Prostate gland (tissue), 2 donors: ENCODE data around the gene TMEM218. TPM values are rescaled to one million over a fixed set of nuclear protein-coding genes. Genes with fewer than 3 reads are reported as not detected.

Experiments used
- DNase-seq: peaks from one replicate; pipeline ENCODE4 v3.0.0-alpha.2; 2019; ENCODE audit warnings: low spot score
- H3K27ac ChIP-seq, 2 donors: fragments of 200-600 bp; sonication (generic); 2 replicates each; pipeline ENCODE4 v1.5.1; 2017 to 2019
- H3K27me3 ChIP-seq: fragments of 200-600 bp; sonication (generic); replicated peaks from 2 replicates; pipeline ENCODE4 v1.5.1; 2019; ENCODE audit not compliant: insufficient read depth
- H3K36me3 ChIP-seq, 2 donors: fragments of 200-600 bp; sonication (generic); 1 replicate in 1 of 2; 2 replicates in 1 of 2; pipeline versions ENCODE4 v1.5.1 to v1.8.1; 2017 to 2019
- H3K4me1 ChIP-seq: fragments of 200-600 bp; sonication (generic); replicated peaks from 2 replicates; pipeline ENCODE4 v1.5.1; 2019
- H3K4me3 ChIP-seq, 2 donors: fragments of 200-600 bp; sonication (generic); 2 replicates each; pipeline ENCODE4 v1.5.1; 2017 to 2019
- H3K9me3 ChIP-seq: fragments of 200-600 bp; sonication (generic); 2 replicates; pipeline ENCODE4 v1.5.1; 2017
- POLR2A ChIP-seq: fragments of 450-650 bp; IDR thresholded peaks from one replicate; pipeline ENCODE4 v1.6.1; 2016; ENCODE audit warnings: antibody characterized with exemption, mild to moderate bottlenecking
- POLR2AphosphoS5 ChIP-seq: sonication (generic); formaldehyde crosslinking; IDR thresholded peaks from one replicate; pipeline ENCODE4 v1.6.1; 2017; ENCODE audit warnings: antibody characterized with exemption
- WGBS: methylation state at CpG from one replicate; pipeline ENCODE4 v1.1.5; 2018; 5-methylcytosine and 5-hydroxymethylcytosine counted together
- intact Hi-C: fragments of 100-400 bp; cut with DNase I; formaldehyde crosslinking; loops from one replicate; pipeline ENCODE4 v1.14.2; 2022
- total RNA-seq, 2 donors: library from RNA; depleted of rRNA; stranded (reverse); fragments of >200 nt; gene quantifications; one replicate each; pipeline ENCODE4 v1.1.0, GENCODE V29; 2016
- TF ChIP-seq, protein P1 (sequence below), 4 experiments: fragments of 200-600 bp in 2 of 4; fragments of 450-650 bp in 2 of 4; sonication (generic) in 2 of 4; IDR thresholded peaks; 1 replicate in 3 of 4; 2 replicates in 1 of 4; pipeline ENCODE4 v1.5.1; 2016 to 2019; ENCODE audit warnings: antibody characterized with exemption in 4 of 4, mild to moderate bottlenecking in 2 of 4, moderate library complexity in 2 of 4

Gene TMEM218
- total RNA-seq, 2 donors from 2014 or later = 17.7 to 33.5 TPM

DNA sequence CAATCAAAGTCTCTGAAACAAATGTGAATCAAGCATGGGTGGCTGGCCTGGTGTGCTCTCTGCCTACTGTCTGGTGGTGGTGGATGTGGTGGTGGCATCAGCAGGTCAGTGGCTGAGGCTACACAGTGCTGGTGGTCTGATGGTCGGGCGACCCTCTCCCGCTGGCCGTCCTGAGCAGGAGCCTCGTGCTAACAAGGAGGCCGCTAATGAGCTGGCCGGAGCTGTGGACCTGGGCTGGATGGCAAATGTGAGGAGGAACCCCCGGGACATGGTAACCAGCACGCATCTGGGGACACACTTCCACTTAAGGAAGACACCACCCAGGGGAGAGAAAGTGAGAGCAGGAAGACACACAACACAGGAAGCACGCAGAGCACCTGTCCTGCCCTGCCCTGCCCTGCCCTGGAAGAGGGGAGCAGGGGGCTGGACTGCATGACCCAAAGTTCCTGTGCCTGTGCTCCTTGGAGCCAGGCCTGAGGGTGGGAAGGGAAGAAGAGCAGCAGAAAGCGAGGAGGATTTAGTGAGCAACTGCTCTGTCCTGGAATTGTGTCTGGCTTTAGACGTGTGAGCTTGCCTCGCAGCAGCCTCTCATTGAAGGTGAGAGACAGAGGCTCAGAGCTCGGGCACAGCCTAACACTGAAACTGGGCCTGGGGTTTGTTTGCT is 24.7 kb downstream of the TMEM218 start:
- Histone ChIP-seq H3K9me3 (no peaks in the 10 kb centered on the region), H3K27ac (no peak overlapping the region), H3K4me3 (no peak overlapping the region), H3K4me1 (no peaks in the 10 kb centered on the region), H3K27me3 (no peaks in the 10 kb centered on the region), H3K36me3 (no peaks in the 10 kb centered on the region)
- 82% methylated on average over 14 of the region's 14 CpGs for WGBS
- no peak for DNase-seq
- TF ChIP-seq, protein P1, sequence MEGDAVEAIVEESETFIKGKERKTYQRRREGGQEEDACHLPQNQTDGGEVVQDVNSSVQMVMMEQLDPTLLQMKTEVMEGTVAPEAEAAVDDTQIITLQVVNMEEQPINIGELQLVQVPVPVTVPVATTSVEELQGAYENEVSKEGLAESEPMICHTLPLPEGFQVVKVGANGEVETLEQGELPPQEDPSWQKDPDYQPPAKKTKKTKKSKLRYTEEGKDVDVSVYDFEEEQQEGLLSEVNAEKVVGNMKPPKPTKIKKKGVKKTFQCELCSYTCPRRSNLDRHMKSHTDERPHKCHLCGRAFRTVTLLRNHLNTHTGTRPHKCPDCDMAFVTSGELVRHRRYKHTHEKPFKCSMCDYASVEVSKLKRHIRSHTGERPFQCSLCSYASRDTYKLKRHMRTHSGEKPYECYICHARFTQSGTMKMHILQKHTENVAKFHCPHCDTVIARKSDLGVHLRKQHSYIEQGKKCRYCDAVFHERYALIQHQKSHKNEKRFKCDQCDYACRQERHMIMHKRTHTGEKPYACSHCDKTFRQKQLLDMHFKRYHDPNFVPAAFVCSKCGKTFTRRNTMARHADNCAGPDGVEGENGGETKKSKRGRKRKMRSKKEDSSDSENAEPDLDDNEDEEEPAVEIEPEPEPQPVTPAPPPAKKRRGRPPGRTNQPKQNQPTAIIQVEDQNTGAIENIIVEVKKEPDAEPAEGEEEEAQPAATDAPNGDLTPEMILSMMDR (IDR thresholded peaks at IDR 0.05) = no peak
- TF ChIP-seq POLR2A (no peak), POLR2AphosphoS5 (no peak)
- intact Hi-C loops = no loop called here

DNA sequence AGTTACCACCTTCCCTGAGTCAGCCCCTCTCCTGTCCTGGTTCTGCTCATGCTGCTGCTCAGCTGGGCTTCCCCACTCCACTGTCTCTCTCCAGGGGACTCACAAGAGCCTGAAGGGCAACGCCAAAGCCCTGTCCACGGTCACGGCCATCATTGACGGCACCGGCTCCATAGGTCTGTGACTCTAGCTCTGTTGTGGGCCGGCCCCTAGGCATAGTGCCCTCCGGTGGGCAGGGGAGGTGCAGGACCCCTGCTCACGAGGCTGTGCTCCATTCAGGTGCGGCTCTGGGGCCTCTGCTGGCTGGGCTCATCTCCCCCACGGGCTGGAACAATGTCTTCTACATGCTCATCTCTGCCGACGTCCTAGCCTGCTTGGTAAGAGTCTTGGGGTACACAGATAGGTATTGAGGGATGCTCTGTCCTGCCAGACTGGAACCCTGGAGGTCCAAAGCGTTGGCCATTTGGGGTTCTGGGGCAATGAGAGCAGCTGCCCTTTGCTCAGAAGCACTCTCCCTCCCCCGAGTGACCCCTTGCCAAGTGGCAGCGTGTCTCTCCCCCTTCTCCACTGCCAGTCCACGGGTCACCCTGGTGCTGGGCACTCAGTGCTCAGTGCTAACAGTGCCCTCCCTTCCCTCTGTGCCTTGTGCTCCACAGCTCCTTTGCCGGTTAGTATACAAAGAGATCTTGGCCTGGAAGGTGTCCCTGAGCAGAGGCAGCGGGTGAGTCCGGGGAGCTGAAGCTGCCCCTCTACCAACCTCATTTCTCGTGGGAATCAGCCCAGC is 25.9 kb downstream of the TMEM218 start:
- TF ChIP-seq POLR2A = no peak
- no peak for DNase-seq
- Histone ChIP-seq H3K4me1 (no peaks in the 10 kb centered on the region), H3K27me3 (no peaks in the 10 kb centered on the region), H3K9me3 (no peaks in the 10 kb centered on the region), H3K36me3 (no peaks in the 10 kb centered on the region), H3K4me3 (no peak overlapping the region), H3K27ac (no peak overlapping the region)
- 77% methylated on average over 18 of the region's 20 CpGs for WGBS
- intact Hi-C loops = no loop called here

DNA sequence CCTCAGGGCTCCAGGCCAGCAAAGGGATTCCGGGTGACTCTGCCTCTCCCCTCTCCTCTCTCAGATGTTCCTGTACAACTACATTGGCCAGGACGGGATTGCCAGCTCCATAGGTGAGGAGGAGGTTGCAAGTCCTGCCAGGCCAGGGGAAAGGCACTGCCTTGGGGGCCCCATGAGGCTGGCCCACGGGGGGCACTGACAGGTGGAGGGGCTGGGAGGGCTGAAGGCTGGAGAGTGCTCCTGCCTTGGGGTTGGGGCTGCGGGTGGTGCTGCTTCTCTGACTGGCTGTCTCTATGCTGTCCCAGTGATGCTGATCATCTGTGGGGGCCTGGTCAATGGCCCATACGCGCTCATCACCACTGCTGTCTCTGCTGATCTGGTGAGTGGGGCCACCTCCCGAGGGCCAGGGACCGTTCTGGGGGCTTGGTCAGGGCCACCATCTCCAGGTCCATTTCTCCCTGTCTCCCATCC is 26.6 kb downstream of the TMEM218 start:
- DNase-seq = no peak
- no peaks in the 10 kb centered on the region for H3K4me1 ChIP-seq
- no peaks in the 10 kb centered on the region for H3K9me3 ChIP-seq
- no peak overlapping the region for H3K27ac ChIP-seq
- 82% methylated on average over 8 of the region's 8 CpGs for WGBS
- TF ChIP-seq POLR2AphosphoS5 = no peak
- TF ChIP-seq, protein P1 (IDR thresholded peaks at IDR 0.05) = no peak
- no peak for TF ChIP-seq POLR2A
- H3K36me3 ChIP-seq = no peaks in the 10 kb centered on the region
- intact Hi-C loops = no loop called here
- no peaks in the 10 kb centered on the region for H3K27me3 ChIP-seq
- no peak overlapping the region for H3K4me3 ChIP-seq

DNA sequence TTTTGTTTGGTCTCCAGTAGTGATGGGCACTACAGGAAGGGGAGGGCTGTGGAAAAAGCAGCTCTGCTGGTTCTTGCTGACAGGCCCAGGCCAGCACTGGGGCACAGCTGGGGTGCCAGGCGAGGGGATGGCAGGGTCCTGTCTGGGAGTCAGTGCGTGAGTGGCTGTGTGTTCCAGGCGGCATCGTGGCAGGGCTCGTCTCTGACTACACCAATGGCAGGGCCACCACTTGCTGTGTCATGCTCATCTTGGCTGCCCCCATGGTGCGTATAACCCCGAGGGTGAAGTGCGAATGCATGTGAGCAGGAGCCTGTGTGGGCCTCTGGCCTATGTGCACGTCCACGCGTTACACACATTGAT is 27.4 kb downstream of the TMEM218 start:
- DNase-seq = no peak
- H3K27me3 ChIP-seq = no peaks in the 10 kb centered on the region
- TF ChIP-seq, protein P1 (IDR thresholded peaks at IDR 0.05) = no peak
- TF ChIP-seq POLR2AphosphoS5 (no peak), POLR2A (no peak)
- H3K4me3 ChIP-seq = no peak overlapping the region
- H3K4me1 ChIP-seq = no peaks in the 10 kb centered on the region
- WGBS = 72% methylated on average over 8 of the region's 11 CpGs
- H3K27ac ChIP-seq = no peak overlapping the region
- intact Hi-C loops = no loop called here
- H3K9me3 ChIP-seq = no peaks in the 10 kb centered on the region
- no peaks in the 10 kb centered on the region for H3K36me3 ChIP-seq

DNA sequence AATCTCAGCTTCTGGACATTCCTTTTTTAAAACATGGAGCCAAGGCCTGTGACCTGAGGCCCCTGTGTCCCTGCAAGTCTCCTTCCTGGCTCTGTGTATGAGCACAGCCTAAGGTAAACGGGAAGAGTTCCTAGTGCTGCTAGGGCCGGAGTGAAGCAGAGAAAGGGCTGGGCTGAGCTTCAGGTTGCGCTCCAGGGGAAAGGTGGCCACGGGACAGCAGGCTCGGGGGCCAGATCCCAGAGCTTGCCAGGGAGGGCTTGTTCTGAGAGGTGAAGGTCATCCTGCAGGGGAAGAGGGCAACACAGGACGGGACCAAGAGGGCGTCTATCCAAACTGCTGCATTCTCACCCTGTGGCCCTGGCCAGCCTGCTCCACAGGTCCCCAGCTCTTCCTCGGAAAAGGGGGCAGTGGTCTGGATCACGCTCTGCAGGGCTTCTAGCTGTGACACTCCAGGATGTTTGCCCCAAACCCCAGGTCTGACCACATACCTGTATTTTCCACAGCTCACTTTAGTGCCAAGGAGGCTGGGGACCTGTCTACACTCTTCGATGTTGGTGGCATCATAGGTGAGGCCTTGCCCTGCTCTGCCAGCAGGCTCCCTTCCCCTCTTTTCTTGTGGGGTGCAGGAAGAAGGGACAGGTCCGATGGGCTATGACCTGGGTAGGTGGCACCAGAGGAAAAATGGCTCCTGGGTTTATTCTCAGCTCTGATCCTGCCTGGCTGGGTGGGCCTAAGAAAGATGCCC is 27.9 kb downstream of the TMEM218 start:
- no peak for DNase-seq
- no peaks in the 10 kb centered on the region for H3K36me3 ChIP-seq
- intact Hi-C loops = no loop called here
- H3K4me1 ChIP-seq = no peaks in the 10 kb centered on the region
- 77% methylated on average over 11 of the region's 11 CpGs for WGBS
- TF ChIP-seq POLR2AphosphoS5 = no peak
- TF ChIP-seq POLR2A = no peak
- TF ChIP-seq, protein P1 (IDR thresholded peaks at IDR 0.05) = no peak
- no peaks in the 10 kb centered on the region for H3K27me3 ChIP-seq
- no peak overlapping the region for H3K4me3 ChIP-seq
- H3K9me3 ChIP-seq = no peaks in the 10 kb centered on the region
- no peak overlapping the region for H3K27ac ChIP-seq
